ENCODE measurements around the gene TMEM260.

TMEM260 gene

GRCh38 chr14:56603648-56604047, 24.1 kb downstream of the TMEM260 start:
- TF ChIP-seq EGR1 (IDR thresholded peaks at IDR 0.05) (no peak), TAF1 (IDR thresholded peaks at IDR 0.05; ENCODE audit: low read depth) (no peak), ZBTB7A (IDR thresholded peaks at IDR 0.05; ENCODE audit: low read depth) (no peak), NFIC (IDR thresholded peaks at IDR 0.05) (no peak), EP300 (IDR thresholded peaks at IDR 0.05; ENCODE audit: borderline replicate concordance) (no peak), USF1 (IDR thresholded peaks at IDR 0.05) (no peak), TCF12 (IDR thresholded peaks at IDR 0.05; ENCODE audit: low read depth) (no peak), TEAD4 (IDR thresholded peaks at IDR 0.05) (no peak), CEBPB (IDR thresholded peaks at IDR 0.05) (no peak), YY1 (IDR thresholded peaks at IDR 0.05; ENCODE audit: low read depth) (no peak)
- TF ChIP-seq, protein P1, sequence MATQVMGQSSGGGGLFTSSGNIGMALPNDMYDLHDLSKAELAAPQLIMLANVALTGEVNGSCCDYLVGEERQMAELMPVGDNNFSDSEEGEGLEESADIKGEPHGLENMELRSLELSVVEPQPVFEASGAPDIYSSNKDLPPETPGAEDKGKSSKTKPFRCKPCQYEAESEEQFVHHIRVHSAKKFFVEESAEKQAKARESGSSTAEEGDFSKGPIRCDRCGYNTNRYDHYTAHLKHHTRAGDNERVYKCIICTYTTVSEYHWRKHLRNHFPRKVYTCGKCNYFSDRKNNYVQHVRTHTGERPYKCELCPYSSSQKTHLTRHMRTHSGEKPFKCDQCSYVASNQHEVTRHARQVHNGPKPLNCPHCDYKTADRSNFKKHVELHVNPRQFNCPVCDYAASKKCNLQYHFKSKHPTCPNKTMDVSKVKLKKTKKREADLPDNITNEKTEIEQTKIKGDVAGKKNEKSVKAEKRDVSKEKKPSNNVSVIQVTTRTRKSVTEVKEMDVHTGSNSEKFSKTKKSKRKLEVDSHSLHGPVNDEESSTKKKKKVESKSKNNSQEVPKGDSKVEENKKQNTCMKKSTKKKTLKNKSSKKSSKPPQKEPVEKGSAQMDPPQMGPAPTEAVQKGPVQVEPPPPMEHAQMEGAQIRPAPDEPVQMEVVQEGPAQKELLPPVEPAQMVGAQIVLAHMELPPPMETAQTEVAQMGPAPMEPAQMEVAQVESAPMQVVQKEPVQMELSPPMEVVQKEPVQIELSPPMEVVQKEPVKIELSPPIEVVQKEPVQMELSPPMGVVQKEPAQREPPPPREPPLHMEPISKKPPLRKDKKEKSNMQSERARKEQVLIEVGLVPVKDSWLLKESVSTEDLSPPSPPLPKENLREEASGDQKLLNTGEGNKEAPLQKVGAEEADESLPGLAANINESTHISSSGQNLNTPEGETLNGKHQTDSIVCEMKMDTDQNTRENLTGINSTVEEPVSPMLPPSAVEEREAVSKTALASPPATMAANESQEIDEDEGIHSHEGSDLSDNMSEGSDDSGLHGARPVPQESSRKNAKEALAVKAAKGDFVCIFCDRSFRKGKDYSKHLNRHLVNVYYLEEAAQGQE (IDR thresholded peaks at IDR 0.05; ENCODE audit: low read depth) = no peak

DNA sequence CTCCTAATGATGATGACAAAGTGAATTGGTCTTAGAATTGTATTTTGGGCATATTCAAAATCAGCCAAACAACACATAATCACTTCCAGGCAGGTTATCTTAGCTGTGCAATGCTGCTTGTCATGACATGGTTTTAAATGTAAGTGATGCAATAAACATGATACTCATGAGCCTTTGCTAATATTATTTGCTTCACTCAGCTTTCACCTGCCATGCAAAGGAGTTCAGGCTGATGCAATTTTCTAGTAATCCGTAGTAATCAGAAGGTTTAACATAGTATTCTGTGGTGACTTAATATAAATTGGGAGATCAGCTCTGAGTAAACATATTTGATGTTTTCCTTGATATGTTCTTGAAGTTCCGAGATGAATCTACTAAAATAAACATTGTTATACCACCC, 29.1 kb downstream of the TMEM260 start:
- TF ChIP-seq NFIC (IDR thresholded peaks at IDR 0.05) (no peak), CREB1 (IDR thresholded peaks at IDR 0.05; ENCODE audit: low read depth) (no peak), TCF12 (IDR thresholded peaks at IDR 0.05; ENCODE audit: low read depth) (no peak), FOXM1 (IDR thresholded peaks at IDR 0.05; ENCODE audit: borderline replicate concordance, low read depth) (no peak), EP300 (IDR thresholded peaks at IDR 0.05; ENCODE audit: borderline replicate concordance) (no peak), CEBPB (IDR thresholded peaks at IDR 0.05) (no peak), ZBTB7A (IDR thresholded peaks at IDR 0.05; ENCODE audit: low read depth) (no peak), TEAD4 (IDR thresholded peaks at IDR 0.05) (no peak), USF1 (IDR thresholded peaks at IDR 0.05) (no peak), RAD21 (IDR thresholded peaks at IDR 0.05; ENCODE audit: low read depth) (no peak), EGR1 (IDR thresholded peaks at IDR 0.05) (no peak), TAF1 (IDR thresholded peaks at IDR 0.05; ENCODE audit: low read depth) (no peak), YY1 (IDR thresholded peaks at IDR 0.05; ENCODE audit: low read depth) (no peak)
- TF ChIP-seq, protein P1 (IDR thresholded peaks at IDR 0.05; ENCODE audit: low read depth) = no peak
- TF ChIP-seq, protein P2, sequence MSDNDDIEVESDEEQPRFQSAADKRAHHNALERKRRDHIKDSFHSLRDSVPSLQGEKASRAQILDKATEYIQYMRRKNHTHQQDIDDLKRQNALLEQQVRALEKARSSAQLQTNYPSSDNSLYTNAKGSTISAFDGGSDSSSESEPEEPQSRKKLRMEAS (IDR thresholded peaks at IDR 0.05) = no peak

DNA sequence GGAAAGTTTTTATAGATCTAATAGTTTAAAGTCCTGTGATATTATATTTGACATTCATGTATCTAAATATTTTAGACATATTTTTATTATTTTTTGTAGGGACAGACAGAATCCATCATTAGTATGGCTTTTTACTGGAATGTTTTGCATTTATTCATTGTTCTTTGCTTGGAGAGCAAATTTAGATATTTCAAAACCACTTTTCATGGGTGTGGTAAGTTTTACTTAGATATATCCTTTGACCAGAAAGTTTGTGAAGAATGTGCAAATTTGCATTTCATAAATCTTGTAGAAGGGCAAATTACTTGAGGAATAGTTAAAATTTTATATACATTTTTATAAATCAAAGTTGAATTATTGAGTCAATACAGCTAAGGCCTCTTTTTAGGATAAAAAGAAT, 37.5 kb downstream of the TMEM260 start:
- no peak for TF ChIP-seq CEBPB (IDR thresholded peaks at IDR 0.05)
- no peak for TF ChIP-seq USF1 (IDR thresholded peaks at IDR 0.05)
- TF ChIP-seq, protein P2 (IDR thresholded peaks at IDR 0.05) = no peak
- TF ChIP-seq YY1 (IDR thresholded peaks at IDR 0.05; ENCODE audit: low read depth) = no peak
- TF ChIP-seq RAD21 (IDR thresholded peaks at IDR 0.05; ENCODE audit: low read depth) = no peak
- no peak for TF ChIP-seq NFIC (IDR thresholded peaks at IDR 0.05)
- TF ChIP-seq ZBTB7A (IDR thresholded peaks at IDR 0.05; ENCODE audit: low read depth) = no peak
- TF ChIP-seq TEAD4 (IDR thresholded peaks at IDR 0.05) = no peak
- no peak for TF ChIP-seq TAF1 (IDR thresholded peaks at IDR 0.05; ENCODE audit: low read depth)
- TF ChIP-seq FOXM1 (IDR thresholded peaks at IDR 0.05; ENCODE audit: borderline replicate concordance, low read depth) = no peak
- no peak for TF ChIP-seq EP300 (IDR thresholded peaks at IDR 0.05; ENCODE audit: borderline replicate concordance)
- no peak for TF ChIP-seq TCF12 (IDR thresholded peaks at IDR 0.05; ENCODE audit: low read depth)
- no peak for TF ChIP-seq CREB1 (IDR thresholded peaks at IDR 0.05; ENCODE audit: low read depth)
- TF ChIP-seq, protein P1 (IDR thresholded peaks at IDR 0.05; ENCODE audit: low read depth) = no peak

DNA sequence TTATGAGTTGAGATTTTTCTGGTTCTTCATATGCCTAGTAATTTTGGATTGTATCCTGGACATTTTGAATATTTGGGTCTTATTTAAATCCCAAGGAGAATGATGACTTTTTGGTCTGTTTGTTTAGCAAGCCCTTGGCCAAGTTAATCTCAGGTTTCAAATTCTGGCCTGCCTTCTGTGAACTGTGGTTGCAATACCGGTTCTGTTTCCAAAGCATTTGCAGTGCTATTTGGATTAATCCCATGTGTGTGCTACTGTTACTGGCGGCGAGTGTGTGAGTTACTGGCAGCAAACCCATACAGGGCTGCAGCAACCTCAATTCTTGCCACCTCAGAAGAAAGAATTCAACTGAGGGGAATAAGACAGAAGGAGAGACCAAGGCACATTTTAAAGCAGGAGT, 51.1 kb downstream of the TMEM260 start:
- TF ChIP-seq ZBTB7A (IDR thresholded peaks at IDR 0.05; ENCODE audit: low read depth) (no peak), CREB1 (IDR thresholded peaks at IDR 0.05; ENCODE audit: low read depth) (no peak), USF1 (IDR thresholded peaks at IDR 0.05) (no peak), NFIC (IDR thresholded peaks at IDR 0.05) (no peak), YY1 (IDR thresholded peaks at IDR 0.05; ENCODE audit: low read depth) (no peak), EGR1 (IDR thresholded peaks at IDR 0.05) (no peak), EP300 (IDR thresholded peaks at IDR 0.05; ENCODE audit: borderline replicate concordance) (no peak), TAF1 (IDR thresholded peaks at IDR 0.05; ENCODE audit: low read depth) (no peak), TEAD4 (IDR thresholded peaks at IDR 0.05) (no peak), TCF12 (IDR thresholded peaks at IDR 0.05; ENCODE audit: low read depth) (no peak), CEBPB (IDR thresholded peaks at IDR 0.05) (no peak), RAD21 (IDR thresholded peaks at IDR 0.05; ENCODE audit: low read depth) (no peak), FOXM1 (IDR thresholded peaks at IDR 0.05; ENCODE audit: borderline replicate concordance, low read depth) (no peak)
- TF ChIP-seq, protein P2 (IDR thresholded peaks at IDR 0.05) = no peak
- TF ChIP-seq, protein P1 (IDR thresholded peaks at IDR 0.05; ENCODE audit: low read depth) = no peak

All from Ishikawa (cell line).